HG03378 (cell line): ENCODE data around the gene CLDN25.
A peak's percentile ranks its signal among the peaks of the same experiment; 100 is the strongest.
"Not testable (repeated sequence)": the region's sequence is repeated elsewhere in the genome, so short reads cannot be mapped to it uniquely, and the experiment has no call there.

Experiments used
- ATAC-seq: cut with Tn5 transposase; IDR thresholded peaks from one replicate; pipeline ENCODE4 v1.9.1; 2021; ENCODE audit warnings: mild to moderate bottlenecking, moderate library complexity; ENCODE audit not compliant: unreplicated experiment

The CLDN25 gene

GRCh38 chr11:113779496-113779895, at the start of gene CLDN25:
CLDN25 (plus strand) TSS chr11:113779796; CDS start chr11:113779796, 0 bp downstream.
- no peak for ATAC-seq

- no peak for ATAC-seq
These were observed 48.5 kb upstream of the CLDN25 start for GRCh38 chr11:113730887-113731726.

- no peak for ATAC-seq
These were observed 47.5 kb upstream of the CLDN25 start for GRCh38 chr11:113732092-113732491.

GRCh38 chr11:113736323-113736722, 43.3 kb upstream of the CLDN25 start:
- ATAC-seq, result no peak

- no peak for ATAC-seq
These were observed 26.7 kb upstream of the CLDN25 start for GRCh38 chr11:113752932-113753331.

GRCh38 chr11:113760241-113760640, 19.4 kb upstream of the CLDN25 start:
- no peak for ATAC-seq

- ATAC-seq, result not testable (repeated sequence)
These were observed 16.6 kb upstream of the CLDN25 start for GRCh38 chr11:113763040-113763439.

- ATAC-seq, result no peak
These were observed 14.9 kb upstream of the CLDN25 start for GRCh38 chr11:113764527-113765219.

GRCh38 chr11:113771964-113772363, 7.6 kb upstream of the CLDN25 start:
- no peak for ATAC-seq

- no peak for ATAC-seq
These were observed 6.5 kb upstream of the CLDN25 start for GRCh38 chr11:113773092-113773415.

GRCh38 chr11:113773416-113774173, 6.0 kb upstream of the CLDN25 start, which contains the start of gene ZW10:
ZW10 (minus strand) TSS chr11:113773692; CDS start chr11:113773666, 26 bp downstream.
- peak; percentile 92 for ATAC-seq

- no peak for ATAC-seq
These were observed 5.5 kb upstream of the CLDN25 start for GRCh38 chr11:113774174-113774503.

GRCh38 chr11:113778111-113778910, 1.3 kb upstream of the CLDN25 start:
- no peak for ATAC-seq

- no peak for ATAC-seq
These were observed 2.1 kb downstream of the CLDN25 start for GRCh38 chr11:113781682-113782081.

GRCh38 chr11:113782134-113782533, 2.5 kb downstream of the CLDN25 start:
- ATAC-seq, result no peak

- not testable (repeated sequence) for ATAC-seq
These were observed 9.4 kb downstream of the CLDN25 start for GRCh38 chr11:113789016-113789415.

GRCh38 chr11:113789675-113790320, 10.2 kb downstream of the CLDN25 start:
- no peak for ATAC-seq

GRCh38 chr11:113796663-113797259, 17.2 kb downstream of the CLDN25 start:
- ATAC-seq, result no peak

GRCh38 chr11:113802621-113803020, 23.0 kb downstream of the CLDN25 start:
- no peak for ATAC-seq

GRCh38 chr11:113805640-113806039, 26.0 kb downstream of the CLDN25 start:
- ATAC-seq, result no peak
